Osteocyte (in vitro differentiated cells): ENCODE results near the gene PGAP1. TPM values are rescaled to one million over a fixed set of nuclear protein-coding genes. Genes with fewer than 3 reads are reported as not detected.

Experiments used
- DNase-seq: peaks from one replicate; pipeline ENCODE4 v3.0.0; 2021; ENCODE audit warnings: mixed read lengths; ENCODE audit not compliant: unreplicated experiment; ENCODE audit errors: extremely low spot score
- H3K27ac Mint-ChIP-seq: one replicate; pipeline ENCODE4 v1.8.0; 2021; ENCODE audit warnings: mild to moderate bottlenecking, mixed read lengths; ENCODE audit not compliant: unreplicated experiment
- H3K27me3 Mint-ChIP-seq: one replicate; pipeline ENCODE4 v1.8.0; 2021; ENCODE audit warnings: mixed read lengths; ENCODE audit not compliant: unreplicated experiment
- H3K36me3 Mint-ChIP-seq: one replicate; pipeline ENCODE4 v1.8.0; 2021; ENCODE audit warnings: mixed read lengths; ENCODE audit not compliant: unreplicated experiment
- H3K4me1 Mint-ChIP-seq: one replicate; pipeline ENCODE4 v1.8.0; 2021; ENCODE audit warnings: mixed read lengths; ENCODE audit not compliant: unreplicated experiment
- H3K4me3 Mint-ChIP-seq: one replicate; pipeline ENCODE4 v1.8.0; 2021; ENCODE audit warnings: mild to moderate bottlenecking, moderate library complexity, mixed read lengths; ENCODE audit not compliant: unreplicated experiment
- H3K9me3 Mint-ChIP-seq: one replicate; pipeline ENCODE4 v1.8.0; 2021; ENCODE audit warnings: mixed read lengths; ENCODE audit not compliant: unreplicated experiment
- CTCF ChIP-seq: fragments of 200-600 bp; sonication (generic); IDR thresholded peaks from 2 replicates; pipeline ENCODE4 v1.5.0; 2021; ENCODE audit warnings: antibody characterized with exemption, mild to moderate bottlenecking, moderate library complexity
- total RNA-seq: library from RNA; stranded (reverse); gene quantifications from 2 replicates; pipeline ENCODE4 v1.2.1, GENCODE V29; 2021

Gene PGAP1
- total RNA-seq, 1 donor from 2014 or later = 22.4 TPM

GRCh38 chr2:196802401-196802800 lies 124.1 kb downstream of the PGAP1 start:
- DNase-seq = no peak
- peaks cover under 1% of the 10 kb centered on the region for H3K36me3 Mint-ChIP-seq
- no peaks in the 10 kb centered on the region for H3K9me3 Mint-ChIP-seq
- peaks cover 22% of the 10 kb centered on the region for H3K4me1 Mint-ChIP-seq
- TF ChIP-seq CTCF = no peak
- no peak overlapping the region for H3K27ac Mint-ChIP-seq
- no peak overlapping the region for H3K4me3 Mint-ChIP-seq
- H3K27me3 Mint-ChIP-seq = peaks cover 15% of the 10 kb centered on the region

- peaks cover 15% of the 10 kb centered on the region for H3K27me3 Mint-ChIP-seq
These were observed 124.7 kb downstream of the PGAP1 start for GRCh38 chr2:196801674-196802261.

GRCh38 chr2:196798980-196799379 lies 127.5 kb downstream of the PGAP1 start:
- Mint-ChIP-seq H3K36me3 (peaks cover 17% of the 10 kb centered on the region), H3K9me3 (no peaks in the 10 kb centered on the region), H3K27ac (peak overlapping the region; percentile 97), H3K27me3 (peaks cover 3% of the 10 kb centered on the region), H3K4me1 (peaks cover 27% of the 10 kb centered on the region), H3K4me3 (peak overlapping the region; percentile 100)
- TF ChIP-seq CTCF = no peak
- DNase-seq = no peak

More at GRCh38 chr2:196801674-196802261, 124.7 kb downstream of the PGAP1 start:
- no peaks in the 10 kb centered on the region for H3K9me3 Mint-ChIP-seq
- no peak for DNase-seq
- peaks cover 4% of the 10 kb centered on the region for H3K36me3 Mint-ChIP-seq
- peaks cover 24% of the 10 kb centered on the region for H3K4me1 Mint-ChIP-seq
- no peak overlapping the region for H3K4me3 Mint-ChIP-seq
- TF ChIP-seq CTCF = no peak
- no peak overlapping the region for H3K27ac Mint-ChIP-seq

- Mint-ChIP-seq H3K4me1 (peaks cover 5% of the 10 kb centered on the region), H3K36me3 (peaks cover 62% of the 10 kb centered on the region), H3K9me3 (no peaks in the 10 kb centered on the region), H3K27me3 (no peaks in the 10 kb centered on the region), H3K4me3 (no peak overlapping the region), H3K27ac (no peak overlapping the region)
- TF ChIP-seq CTCF = no peak
- DNase-seq = no peak
These were observed 133.6 kb downstream of the PGAP1 start for GRCh38 chr2:196792865-196793264.

GRCh38 chr2:196783431-196784094 lies 142.9 kb downstream of the PGAP1 start:
- TF ChIP-seq CTCF = no peak
- DNase-seq = no peak
- H3K27ac Mint-ChIP-seq = no peak overlapping the region
- peaks cover 48% of the 10 kb centered on the region for H3K36me3 Mint-ChIP-seq
- H3K27me3 Mint-ChIP-seq = no peaks in the 10 kb centered on the region
- H3K9me3 Mint-ChIP-seq = no peaks in the 10 kb centered on the region
- no peaks in the 10 kb centered on the region for H3K4me1 Mint-ChIP-seq
- H3K4me3 Mint-ChIP-seq = no peak overlapping the region
